ENCODE measurements around the gene EIF5B.
"Not testable (repeated sequence)": the region's sequence is repeated elsewhere in the genome, so short reads cannot be mapped to it uniquely, and the experiment has no call there.

- not testable (repeated sequence) for TF ChIP-seq CTCF (conservative IDR thresholded peaks at IDR 0.05; ENCODE audit: low read length); EZH2phosphoT487 (IDR thresholded peaks at IDR 0.05; ENCODE audit: borderline replicate concordance)
These were observed 36.1 kb upstream of the EIF5B start, which contains the start of gene LYG1 for GRCh38 chr2:99301097-99301496.
